Muscle of leg (tissue), 11 donors: Measurements from ENCODE around the gene BBS1. TPM values are rescaled to one million over a fixed set of nuclear protein-coding genes. Genes with fewer than 3 reads are reported as not detected.
A peak's percentile ranks its signal among the peaks of the same experiment; 100 is the strongest.

ENCODE experiments used
- DNase-seq: peaks from one replicate; pipeline ENCODE4 v3.0.0; 2013
- H3K27ac ChIP-seq: one replicate; pipeline ENCODE4 v1.5.1; 2013; ENCODE audit warnings: mild to moderate bottlenecking, low read length, control low read depth
- H3K27me3 ChIP-seq: one replicate; pipeline ENCODE4 v1.6.1; 2013; ENCODE audit warnings: low read length; ENCODE audit not compliant: control insufficient read depth, insufficient read depth
- H3K36me3 ChIP-seq: one replicate; pipeline ENCODE4 v1.6.1; 2013; ENCODE audit warnings: low read length; ENCODE audit not compliant: control insufficient read depth, insufficient read depth
- H3K4me1 ChIP-seq: one replicate; pipeline ENCODE4 v1.6.1; 2013; ENCODE audit warnings: low read length; ENCODE audit not compliant: control insufficient read depth, insufficient read depth
- H3K4me3 ChIP-seq: one replicate; pipeline ENCODE4 v1.5.1; 2013; ENCODE audit warnings: low read length, control low read depth
- H3K9me3 ChIP-seq: replicated peaks from 2 replicates; pipeline ENCODE4 v1.6.1; 2013; ENCODE audit warnings: low read depth, low read length; ENCODE audit not compliant: control insufficient read depth
- WGBS: methylation state at CpG from one replicate; pipeline ENCODE4 v1.1.5; 2013; ENCODE audit warnings: missing lambda C conversion rate; ENCODE audit not compliant: insufficient coverage; 5-methylcytosine and 5-hydroxymethylcytosine counted together
- polyA plus RNA-seq, 8 donors: library from polyadenylated mRNA; unstranded; fragments of 120-200 nt; gene quantifications; one replicate each; pipeline versions ENCODE4 v1.2.1 to v1.2.3, GENCODE V29; 2013; ENCODE audit warnings: inconsistent platforms in 1 of 8, low replicate concordance in 1 of 8; ENCODE audit not compliant: insufficient read length in 8 of 8, insufficient read depth in 1 of 8
- total RNA-seq: library from RNA; stranded (reverse); fragments of 120-200 nt; gene quantifications from one replicate; pipeline ENCODE4 v1.2.4, GENCODE V29; 2013

Gene BBS1
- total and polyA plus RNA-seq, 9 donors = 13.2 to 22.6 (median 18.2) TPM

DNA sequence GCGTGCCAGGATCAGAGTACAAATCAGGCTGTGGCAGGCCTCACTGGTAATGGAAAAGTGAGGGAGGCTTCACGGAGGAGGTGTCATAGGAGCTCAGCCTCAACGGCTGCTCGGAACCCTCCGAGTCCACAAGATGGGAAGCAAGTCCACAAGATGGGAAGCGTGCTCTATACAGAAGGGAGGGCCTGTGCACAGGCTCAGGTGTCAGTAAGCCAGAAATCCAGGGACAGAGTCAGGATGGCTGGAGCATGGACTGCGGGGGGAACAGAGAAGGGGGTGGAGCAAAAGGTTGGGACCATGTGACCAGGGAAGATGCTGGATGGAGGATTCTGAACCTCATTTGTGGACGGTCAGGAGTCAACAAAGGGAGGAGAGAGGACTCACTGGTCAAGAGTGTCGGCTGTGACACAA, 33.6 kb upstream of the BBS1 start:
- no peak overlapping the region for H3K4me3 ChIP-seq
- 32% methylated on average over 8 of the region's 9 CpGs for WGBS
- DNase-seq = no peak
- H3K36me3 ChIP-seq = peaks cover 32% of the 10 kb centered on the region
- no peaks in the 10 kb centered on the region for H3K27me3 ChIP-seq
- no peak overlapping the region for H3K27ac ChIP-seq
- H3K4me1 ChIP-seq = peaks cover 43% of the 10 kb centered on the region
- no peaks in the 10 kb centered on the region for H3K9me3 ChIP-seq

DNA sequence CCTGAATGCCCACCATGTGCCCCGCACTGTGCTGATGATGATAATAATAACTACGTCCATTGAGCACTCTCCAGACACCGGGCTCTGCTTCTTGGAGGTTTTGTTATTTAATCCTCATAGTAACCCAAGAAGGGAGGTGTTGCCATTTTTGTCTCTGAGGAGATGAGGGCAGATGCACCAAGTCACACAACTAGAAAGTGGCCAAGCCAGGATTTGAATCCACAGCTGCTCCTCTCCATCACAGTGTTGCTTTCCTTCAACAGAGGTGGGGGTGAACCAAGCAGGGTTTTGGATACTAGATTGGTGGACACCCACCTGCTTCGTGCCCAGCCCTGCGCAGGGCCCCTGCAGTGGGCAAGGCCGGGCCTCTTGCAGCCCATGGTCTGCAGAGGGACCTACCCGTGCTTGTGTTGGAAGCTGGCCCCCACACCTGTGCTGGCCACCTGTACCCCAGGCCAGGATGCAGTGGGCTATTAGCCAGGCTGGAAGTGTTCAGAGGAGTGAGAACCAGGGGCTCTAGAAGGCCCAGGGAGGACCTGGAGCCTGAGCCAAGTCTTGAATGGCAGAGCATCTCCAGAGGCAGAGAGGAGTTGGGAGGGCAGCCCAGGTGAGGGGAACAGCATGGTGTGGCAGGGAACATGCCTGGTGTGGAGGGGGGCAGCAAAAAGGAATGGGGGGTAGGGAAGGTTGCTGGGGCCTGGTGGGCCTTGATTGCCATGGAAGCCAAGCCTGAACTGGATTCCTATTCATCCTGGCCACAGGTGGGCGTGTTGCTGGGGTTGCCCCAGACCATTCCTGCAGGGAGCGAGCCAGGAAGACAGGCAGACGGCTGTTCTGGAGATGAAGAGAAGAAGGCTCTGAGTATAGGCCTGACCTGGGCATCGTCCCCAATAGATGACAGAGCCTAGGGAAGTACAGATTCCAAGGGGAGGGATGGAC, 32.9 kb upstream of the BBS1 start:
- H3K4me1 ChIP-seq = peaks cover 47% of the 10 kb centered on the region
- no peaks in the 10 kb centered on the region for H3K9me3 ChIP-seq
- peaks cover 26% of the 10 kb centered on the region for H3K36me3 ChIP-seq
- WGBS = 86% methylated on average over 8 of the region's 11 CpGs
- H3K27ac ChIP-seq = no peak overlapping the region
- no peak for DNase-seq
- no peak overlapping the region for H3K4me3 ChIP-seq
- H3K27me3 ChIP-seq = no peaks in the 10 kb centered on the region

DNA sequence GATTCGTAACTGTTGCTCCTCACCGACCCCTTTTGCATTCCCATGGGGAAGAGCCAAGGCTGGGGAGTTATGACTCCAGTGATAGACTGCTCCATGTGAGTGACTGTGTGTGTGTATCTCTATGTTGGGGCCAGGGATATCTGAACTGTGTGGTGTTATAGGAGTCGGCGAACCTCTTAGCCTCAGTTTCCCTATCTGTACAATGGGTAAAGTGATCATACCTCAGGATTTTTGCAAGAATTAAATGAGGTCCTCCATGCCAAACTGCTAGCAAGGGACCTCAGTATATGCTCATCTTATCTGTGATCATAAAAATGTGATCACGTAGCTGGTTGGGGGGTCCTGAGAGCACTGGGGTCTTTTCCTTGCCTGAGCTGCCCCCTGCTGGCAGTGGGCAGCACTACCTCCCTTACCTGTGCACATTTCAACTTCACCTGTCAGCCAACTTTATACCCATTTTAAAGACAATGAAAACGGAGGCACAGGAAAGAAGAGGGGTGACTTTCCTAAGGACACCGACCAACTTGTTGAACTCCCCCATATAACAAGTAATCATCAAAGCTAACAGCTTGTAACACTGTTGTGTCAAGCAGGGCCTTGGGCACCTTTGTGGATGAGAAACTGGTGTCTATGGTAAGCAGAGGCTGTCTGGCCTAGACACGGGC, 31.6 kb upstream of the BBS1 start:
- peak overlapping the region; percentile 93 for H3K27ac ChIP-seq
- H3K4me3 ChIP-seq = peak overlapping the region; percentile 91
- WGBS = 0% methylated on average over 1 of the region's 8 CpGs
- no peaks in the 10 kb centered on the region for H3K9me3 ChIP-seq
- H3K4me1 ChIP-seq = peaks cover 47% of the 10 kb centered on the region
- no peaks in the 10 kb centered on the region for H3K27me3 ChIP-seq
- DNase-seq = no peak
- peaks cover 12% of the 10 kb centered on the region for H3K36me3 ChIP-seq

DNA sequence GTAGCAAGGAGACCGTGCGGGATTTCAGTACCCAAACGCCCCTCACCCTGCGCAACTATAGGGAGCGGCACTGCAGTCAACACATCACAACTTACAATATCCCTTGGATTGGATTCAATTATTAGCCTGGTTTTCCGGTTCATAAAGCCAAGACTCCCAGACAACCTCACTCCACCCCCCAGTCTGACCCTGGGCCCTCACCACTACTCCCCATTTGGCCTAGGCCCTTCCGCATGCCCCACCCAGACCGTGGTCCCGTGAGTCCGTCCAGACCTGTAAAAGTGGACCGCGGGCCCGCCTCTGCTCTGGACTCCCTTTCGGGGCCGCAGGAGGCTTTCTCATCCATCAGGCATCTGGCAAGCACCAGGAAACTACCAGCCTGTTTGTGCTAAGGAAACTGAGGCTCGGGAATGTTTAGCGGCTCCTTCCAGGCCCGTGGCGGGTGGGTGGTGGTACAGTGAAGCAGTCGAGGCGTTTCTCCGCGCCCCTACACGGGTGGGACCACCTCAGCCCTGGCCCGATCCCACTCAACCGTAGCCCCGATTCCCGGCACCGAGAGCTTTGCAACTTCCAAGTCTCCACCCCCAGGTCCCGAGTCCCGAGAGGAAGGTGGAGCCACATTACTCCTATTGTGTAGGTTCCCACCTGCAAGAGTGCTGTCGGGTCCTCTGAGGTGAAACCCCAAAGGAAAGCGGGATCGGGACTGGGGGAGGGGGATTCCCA, 30.9 kb upstream of the BBS1 start:
- Histone ChIP-seq H3K9me3 (no peaks in the 10 kb centered on the region), H3K4me1 (peaks cover 47% of the 10 kb centered on the region), H3K27ac (peak overlapping the region; percentile 93), H3K27me3 (no peaks in the 10 kb centered on the region), H3K4me3 (peak overlapping the region; percentile 91), H3K36me3 (peaks cover 7% of the 10 kb centered on the region)
- under 1% methylated on average over 29 of the region's 34 CpGs for WGBS
- DNase-seq = peak; percentile 55

DNA sequence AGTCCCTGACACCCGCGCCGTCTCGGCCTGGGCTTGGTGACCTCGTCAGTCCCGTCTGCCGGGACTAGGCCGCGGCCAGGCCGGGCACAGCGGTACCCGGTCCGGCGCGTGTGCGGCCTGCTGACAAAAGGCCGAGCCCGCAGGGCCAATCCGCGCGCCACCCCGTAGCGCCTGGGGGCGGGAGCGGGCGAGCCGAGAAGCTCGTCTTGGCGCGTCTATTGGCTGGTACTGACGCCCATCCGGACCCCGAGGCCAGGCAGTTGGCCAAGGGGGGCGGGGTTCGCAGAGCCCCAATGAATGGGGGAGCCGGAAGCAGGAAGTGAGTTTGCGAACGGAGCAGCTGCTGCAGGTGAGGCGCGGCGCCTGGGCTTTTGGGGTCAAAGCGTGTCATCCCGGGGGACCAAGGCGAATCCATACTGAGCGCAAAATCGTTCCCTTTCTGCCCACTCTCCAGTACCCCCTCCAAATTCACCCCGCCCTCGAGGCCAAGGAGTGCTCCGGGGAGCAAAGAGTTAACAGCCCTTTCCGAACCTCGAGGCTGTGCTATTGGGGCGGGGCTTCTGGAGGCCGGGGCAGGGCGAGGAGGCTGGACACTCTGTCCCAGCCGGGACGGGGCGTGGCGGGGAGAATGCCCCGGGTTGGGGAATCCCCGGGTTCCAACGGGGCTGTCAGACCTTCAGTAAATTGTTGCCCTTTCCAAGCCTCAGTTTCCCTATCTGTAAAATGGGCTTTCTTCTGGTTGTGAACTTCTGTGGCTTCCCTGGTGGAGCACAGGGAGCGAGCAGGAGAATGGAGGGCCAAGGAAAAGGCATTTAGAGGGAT, 30.1 kb upstream of the BBS1 start, which contains the start of gene DPP3:
TSS of gene DPP3 (plus strand) at position 318 of the 822 bp plus-strand sequence. CDS start 1,767 bp downstream, outside the sequence.
- H3K9me3 ChIP-seq = no peaks in the 10 kb centered on the region
- peaks cover 6% of the 10 kb centered on the region for H3K36me3 ChIP-seq
- H3K4me1 ChIP-seq = peaks cover 47% of the 10 kb centered on the region
- under 1% methylated on average over 55 of the region's 62 CpGs for WGBS
- H3K4me3 ChIP-seq = peak within 1 kb of the TSS; percentile 91
- H3K27ac ChIP-seq = peak within 1 kb of the TSS; percentile 93
- no peaks in the 10 kb centered on the region for H3K27me3 ChIP-seq
- DNase-seq = peak; percentile 98

DNA sequence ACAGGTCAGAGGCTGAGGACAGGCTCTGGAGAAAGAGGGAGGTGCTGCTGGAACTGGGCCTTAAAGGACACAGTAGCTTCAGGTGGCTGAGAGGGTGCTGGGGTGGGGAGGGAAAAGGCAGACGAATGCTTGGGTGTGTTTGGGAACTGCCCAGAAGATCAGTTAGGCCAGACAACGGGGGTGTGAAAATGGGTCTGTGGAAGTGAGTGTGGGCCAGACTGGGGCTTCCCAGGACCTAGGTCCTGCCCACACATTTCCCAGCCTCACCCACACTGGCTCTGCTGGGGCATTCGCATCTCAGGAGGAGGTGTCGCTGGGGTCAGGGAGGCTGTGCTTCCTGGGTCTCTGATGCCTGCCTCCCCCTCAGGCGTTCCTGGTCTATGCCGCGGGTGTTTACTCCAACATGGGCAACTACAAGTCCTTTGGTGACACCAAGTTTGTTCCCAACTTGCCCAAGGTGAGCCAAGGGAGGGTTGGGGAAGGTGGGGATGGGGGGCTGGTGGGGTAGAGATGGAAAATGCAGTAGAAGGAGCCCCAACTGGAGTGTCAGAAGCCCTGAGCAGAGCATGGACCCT, 25.5 kb upstream of the BBS1 start:
- 85% methylated on average over 3 of the region's 7 CpGs for WGBS
- H3K27ac ChIP-seq = no peak overlapping the region
- peaks cover 42% of the 10 kb centered on the region for H3K36me3 ChIP-seq
- H3K4me3 ChIP-seq = no peak overlapping the region
- peaks cover 14% of the 10 kb centered on the region for H3K4me1 ChIP-seq
- no peak for DNase-seq
- H3K27me3 ChIP-seq = no peaks in the 10 kb centered on the region
- no peaks in the 10 kb centered on the region for H3K9me3 ChIP-seq

DNA sequence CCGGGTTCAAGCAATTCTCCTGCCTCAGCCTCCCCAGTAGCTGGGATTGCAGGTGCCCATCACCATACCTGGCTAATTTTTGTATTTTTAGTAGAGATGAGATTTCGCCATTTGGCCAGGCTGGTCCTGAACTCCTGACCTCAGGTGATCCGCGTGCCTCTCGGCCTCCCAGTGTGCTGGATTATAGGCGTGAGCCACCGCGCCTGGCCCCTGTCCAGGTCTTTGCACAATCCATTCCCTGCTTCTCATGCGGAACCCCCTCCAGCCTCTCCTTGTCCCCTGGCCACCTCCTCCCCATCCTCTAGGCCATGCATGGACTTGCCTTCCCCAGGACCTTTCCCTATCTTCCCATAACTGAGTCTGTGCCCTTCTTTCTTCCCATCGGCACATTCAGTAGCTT, 21.5 kb upstream of the BBS1 start:
- H3K27ac ChIP-seq = no peak overlapping the region
- no peak overlapping the region for H3K4me3 ChIP-seq
- no peaks in the 10 kb centered on the region for H3K27me3 ChIP-seq
- H3K9me3 ChIP-seq = no peaks in the 10 kb centered on the region
- peaks cover 66% of the 10 kb centered on the region for H3K36me3 ChIP-seq
- 90% methylated on average over 8 of the region's 10 CpGs for WGBS
- no peak for DNase-seq
- no peaks in the 10 kb centered on the region for H3K4me1 ChIP-seq

DNA sequence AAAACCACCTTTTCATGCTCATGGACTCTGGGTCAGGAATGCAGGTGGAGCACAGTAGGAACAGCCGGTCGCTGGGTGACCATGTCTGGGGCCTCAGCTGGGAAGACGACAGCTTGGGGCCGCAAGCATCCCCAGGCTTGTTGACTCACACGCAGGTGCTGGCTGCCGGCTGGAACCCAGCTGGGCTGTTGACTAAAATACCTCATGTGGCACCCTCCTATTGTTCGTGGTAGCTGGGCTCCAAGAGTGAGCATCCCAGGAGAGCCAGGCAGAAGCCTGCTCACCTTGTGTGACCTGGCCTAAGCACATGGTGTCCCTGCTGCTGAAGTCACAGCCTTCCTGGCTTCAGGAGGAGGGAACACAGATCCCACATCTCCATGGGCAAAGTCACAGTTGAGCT, 20.8 kb upstream of the BBS1 start:
- H3K4me1 ChIP-seq = no peaks in the 10 kb centered on the region
- H3K27ac ChIP-seq = no peak overlapping the region
- DNase-seq = no peak
- peaks cover 71% of the 10 kb centered on the region for H3K36me3 ChIP-seq
- 78% methylated on average over 6 of the region's 7 CpGs for WGBS
- no peaks in the 10 kb centered on the region for H3K27me3 ChIP-seq
- H3K4me3 ChIP-seq = no peak overlapping the region
- no peaks in the 10 kb centered on the region for H3K9me3 ChIP-seq

DNA sequence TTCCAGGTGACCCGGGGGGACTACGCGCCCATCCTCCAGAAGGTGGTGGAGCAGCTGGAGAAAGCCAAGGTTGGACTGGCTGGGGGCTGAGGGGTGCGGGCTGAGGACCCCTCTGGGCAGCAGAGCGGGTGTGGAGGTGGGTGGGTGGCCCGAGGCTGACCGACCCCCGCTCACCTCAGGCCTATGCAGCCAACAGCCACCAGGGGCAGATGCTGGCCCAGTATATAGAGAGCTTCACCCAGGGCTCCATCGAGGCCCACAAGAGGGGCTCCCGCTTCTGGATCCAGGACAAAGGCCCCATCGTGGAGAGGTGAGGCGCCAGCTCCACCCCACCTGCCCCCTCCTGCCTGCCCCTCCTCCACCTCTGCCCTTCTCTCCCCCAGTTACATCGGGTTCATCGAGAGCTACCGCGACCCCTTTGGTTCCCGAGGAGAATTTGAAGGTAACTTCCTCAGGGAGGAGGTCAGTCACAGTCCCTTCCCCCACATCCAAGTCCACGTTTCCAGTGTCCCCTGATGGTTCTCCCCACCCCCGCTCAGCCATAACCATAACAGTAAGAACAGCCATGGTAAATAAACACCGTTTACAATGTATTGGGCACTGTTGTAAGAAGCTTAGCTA, 19.0 kb upstream of the BBS1 start:
- H3K4me1 ChIP-seq = no peaks in the 10 kb centered on the region
- H3K27ac ChIP-seq = no peak overlapping the region
- H3K27me3 ChIP-seq = no peaks in the 10 kb centered on the region
- DNase-seq = no peak
- no peak overlapping the region for H3K4me3 ChIP-seq
- H3K36me3 ChIP-seq = peaks cover 72% of the 10 kb centered on the region
- WGBS = 57% methylated on average over 12 of the region's 20 CpGs
- H3K9me3 ChIP-seq = no peaks in the 10 kb centered on the region
